Thoracic aorta (tissue), 2 donors: ENCODE data around the gene SLC25A26. TPM values are rescaled to one million over a fixed set of nuclear protein-coding genes. Genes with fewer than 3 reads are reported as not detected.

ENCODE experiments used
- ATAC-seq: fragments of 150-250 bp; one replicate; pipeline ENCODE4 v1.8.0; 2017; ENCODE audit warnings: low read depth; ENCODE audit not compliant: insufficient number of reproducible peaks, low FRiP score
- DNase-seq: peaks from one replicate; pipeline ENCODE4 v3.0.0-alpha.2; 2020; ENCODE audit warnings: low spot score
- H3K27ac ChIP-seq, 2 donors: fragments of 200-600 bp; sonication (generic); 1 replicate in 1 of 2; 2 replicates in 1 of 2; pipeline ENCODE4 v1.5.1; 2016; ENCODE audit warnings: mild to moderate bottlenecking in 2 of 2, moderate library complexity in 2 of 2
- H3K27me3 ChIP-seq: fragments of 200-600 bp; sonication (generic); replicated peaks from 2 replicates; pipeline ENCODE4 v1.6.0; 2016; ENCODE audit warnings: mild to moderate bottlenecking; ENCODE audit not compliant: insufficient read depth
- H3K36me3 ChIP-seq: fragments of 200-600 bp; sonication (generic); one replicate; pipeline ENCODE4 v1.5.1; 2016
- H3K4me1 ChIP-seq, 2 donors: fragments of 200-600 bp; sonication (generic); 1 replicate in 1 of 2; 2 replicates in 1 of 2; pipeline versions ENCODE4 v1.5.1 to v1.6.0; 2016; ENCODE audit warnings: low read depth in 2 of 2, mild to moderate bottlenecking in 1 of 2; ENCODE audit not compliant: control insufficient read depth in 1 of 2
- H3K4me3 ChIP-seq: fragments of 200-600 bp; sonication (generic); 2 replicates; pipeline ENCODE4 v1.5.1; 2016; ENCODE audit warnings: mild to moderate bottlenecking
- H3K9me3 ChIP-seq: fragments of 200-600 bp; sonication (generic); 2 replicates; pipeline ENCODE4 v1.5.1; 2016
- CTCF ChIP-seq: fragments of 200-600 bp; sonication (generic); IDR thresholded peaks from one replicate; pipeline ENCODE4 v1.5.1; 2019; ENCODE audit warnings: antibody characterized with exemption
- total RNA-seq, 2 donors: library from RNA; depleted of rRNA; stranded (reverse); fragments of >200 nt; gene quantifications; one replicate each; pipeline versions ENCODE4 v1.1.0 to v1.2.3, GENCODE V29; 2016

Gene SLC25A26
- total RNA-seq, 2 donors from 2014 or later: 32.5 to 32.8 TPM

DNA sequence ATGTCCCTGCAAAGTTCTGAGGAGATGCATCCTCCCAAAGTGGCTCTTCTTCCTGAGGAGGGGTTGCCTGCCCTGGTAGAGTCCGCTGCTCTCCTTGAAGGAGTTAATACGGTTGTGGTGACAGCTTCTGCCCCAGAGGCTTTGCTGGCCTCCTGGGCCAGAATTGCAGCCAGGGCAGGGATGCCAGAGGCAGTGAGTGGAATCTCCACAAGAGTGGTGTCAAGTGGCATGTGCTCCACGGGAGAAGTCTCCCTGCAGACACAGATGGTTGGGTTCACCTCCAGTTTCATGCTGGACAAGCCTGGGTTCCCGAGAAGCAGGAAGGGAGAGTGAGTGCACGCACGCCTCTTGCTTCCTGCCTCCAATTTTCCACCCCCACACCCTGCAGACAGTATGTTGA lies 105.5 kb downstream of the SLC25A26 start:
- H3K36me3 ChIP-seq: no peaks in the 10 kb centered on the region
- TF ChIP-seq CTCF: no peak
- H3K4me3 ChIP-seq: no peak overlapping the region
- no peaks in the 10 kb centered on the region for H3K27me3 ChIP-seq
- DNase-seq (no peak), ATAC-seq (no peak)
- H3K9me3 ChIP-seq: no peaks in the 10 kb centered on the region
- no peak overlapping the region for H3K27ac ChIP-seq
- no peaks in the 10 kb centered on the region for H3K4me1 ChIP-seq

- H3K36me3 ChIP-seq: no peaks in the 10 kb centered on the region
- peaks cover 3 to 9% of the 10 kb centered on the region in 2 donors for H3K4me1 ChIP-seq
- H3K9me3 ChIP-seq: no peaks in the 10 kb centered on the region
- no peak for ATAC-seq
- no peak overlapping the region for H3K4me3 ChIP-seq
- H3K27me3 ChIP-seq: no peaks in the 10 kb centered on the region
- DNase-seq: no peak
- TF ChIP-seq CTCF: no peak
- no peak overlapping the region for H3K27ac ChIP-seq
Observed at GRCh38 chr3:66335671-66336070, 114.9 kb downstream of the SLC25A26 start.

- Histone ChIP-seq H3K27me3 (no peaks in the 10 kb centered on the region), H3K36me3 (no peaks in the 10 kb centered on the region), H3K4me3 (no peak overlapping the region), H3K4me1 (peaks cover 3 to 9% of the 10 kb centered on the region in 2 donors), H3K27ac (no peak overlapping the region), H3K9me3 (no peaks in the 10 kb centered on the region)
- DNase-seq: no peak
- no peak for TF ChIP-seq CTCF
- no peak for ATAC-seq
Observed at GRCh38 chr3:66336333-66336766, 115.5 kb downstream of the SLC25A26 start.

GRCh38 chr3:66338927-66339326 lies 118.1 kb downstream of the SLC25A26 start:
- no peaks in the 10 kb centered on the region for H3K9me3 ChIP-seq
- no peak for TF ChIP-seq CTCF
- peaks cover 3 to 9% of the 10 kb centered on the region in 2 donors for H3K4me1 ChIP-seq
- H3K27ac ChIP-seq: no peak overlapping the region
- H3K4me3 ChIP-seq: no peak overlapping the region
- ATAC-seq (no peak), DNase-seq (no peak)
- no peaks in the 10 kb centered on the region for H3K27me3 ChIP-seq
- no peaks in the 10 kb centered on the region for H3K36me3 ChIP-seq

DNA sequence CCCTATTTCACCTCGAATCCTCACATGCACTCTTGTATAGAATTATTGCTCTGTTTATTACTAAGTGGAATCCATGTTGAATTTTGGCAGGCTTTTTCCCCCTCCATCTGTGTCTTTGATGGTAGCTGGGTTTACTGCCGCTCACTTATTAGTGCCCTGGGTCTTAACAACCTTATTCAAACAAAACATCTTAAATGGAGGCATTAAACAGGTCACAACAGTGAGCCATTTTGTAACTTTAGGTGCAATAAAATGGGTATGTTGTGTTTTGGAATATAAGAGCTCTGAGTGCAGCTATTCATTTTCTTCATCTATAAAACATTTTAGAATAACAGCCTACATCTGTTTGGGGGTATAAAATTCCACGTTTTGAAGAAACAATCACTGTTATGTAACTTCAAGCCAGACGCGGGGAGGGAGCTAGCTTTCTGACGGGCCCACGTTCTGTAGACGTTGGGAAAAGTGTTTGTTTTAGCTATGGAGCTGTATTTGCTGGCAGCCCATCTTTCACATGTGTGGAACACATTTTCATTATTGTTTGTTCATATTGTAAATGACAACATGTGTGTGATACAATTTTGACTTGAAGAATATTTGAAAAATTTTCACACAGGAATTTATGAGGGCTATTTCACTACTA lies 122.0 kb downstream of the SLC25A26 start:
- Histone ChIP-seq H3K27ac (no peak overlapping the region), H3K9me3 (no peaks in the 10 kb centered on the region), H3K4me3 (no peak overlapping the region), H3K4me1 (no peaks in the 10 kb centered on the region), H3K36me3 (no peaks in the 10 kb centered on the region), H3K27me3 (no peaks in the 10 kb centered on the region)
- ATAC-seq: no peak
- TF ChIP-seq CTCF: no peak
- DNase-seq: no peak
